NCI-H345 treated with DMSO at 0.1 percent for 48 hours (cell line): ENCODE data around the gene LRRC1.

Experiments used
- DNase-seq: peaks from one replicate; lab custom pipeline; 2025; ENCODE audit not compliant: unreplicated experiment; lab: John Stamatoyannopoulos, UW

LRRC1 gene

DNA sequence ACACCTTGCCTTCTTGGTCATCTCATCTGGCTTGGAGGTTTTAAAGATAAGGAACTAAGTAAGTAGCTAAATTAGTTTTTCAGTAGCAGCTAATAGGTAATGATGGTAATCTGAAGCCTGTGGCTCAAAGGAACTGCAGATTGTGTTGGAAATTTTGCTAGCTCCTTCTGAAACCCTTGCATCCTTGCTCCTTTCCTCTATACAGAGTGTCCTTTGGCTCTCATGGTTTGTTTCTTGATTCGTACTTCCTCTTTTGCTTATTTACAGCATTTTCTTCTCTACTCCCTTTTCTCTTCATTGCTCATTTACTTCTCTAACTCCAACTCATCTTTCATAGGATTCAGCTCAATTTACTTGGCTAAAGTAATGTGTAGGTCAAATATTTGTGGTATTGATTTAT is 19.0 kb downstream of the LRRC1 start:
- no peak for DNase-seq

DNA sequence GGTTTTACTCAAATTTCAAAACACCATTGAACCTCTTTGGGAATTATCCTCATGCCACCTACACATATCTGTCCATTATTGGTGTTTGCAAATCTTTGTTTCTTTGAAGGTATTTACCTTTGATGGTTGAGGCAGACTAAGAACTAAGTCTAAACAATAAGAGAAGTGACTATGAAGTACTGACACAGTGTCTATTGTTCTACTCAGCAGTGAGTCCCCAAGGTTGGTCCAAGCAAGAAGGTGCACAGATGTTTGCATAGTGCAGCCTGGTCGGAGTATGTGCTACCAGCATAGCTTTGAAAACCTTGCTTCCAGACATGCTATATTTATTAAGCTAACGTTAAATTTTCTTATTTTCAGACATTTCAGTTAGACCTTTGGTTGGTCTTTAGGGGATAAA is 19.5 kb downstream of the LRRC1 start:
- no peak for DNase-seq

DNA sequence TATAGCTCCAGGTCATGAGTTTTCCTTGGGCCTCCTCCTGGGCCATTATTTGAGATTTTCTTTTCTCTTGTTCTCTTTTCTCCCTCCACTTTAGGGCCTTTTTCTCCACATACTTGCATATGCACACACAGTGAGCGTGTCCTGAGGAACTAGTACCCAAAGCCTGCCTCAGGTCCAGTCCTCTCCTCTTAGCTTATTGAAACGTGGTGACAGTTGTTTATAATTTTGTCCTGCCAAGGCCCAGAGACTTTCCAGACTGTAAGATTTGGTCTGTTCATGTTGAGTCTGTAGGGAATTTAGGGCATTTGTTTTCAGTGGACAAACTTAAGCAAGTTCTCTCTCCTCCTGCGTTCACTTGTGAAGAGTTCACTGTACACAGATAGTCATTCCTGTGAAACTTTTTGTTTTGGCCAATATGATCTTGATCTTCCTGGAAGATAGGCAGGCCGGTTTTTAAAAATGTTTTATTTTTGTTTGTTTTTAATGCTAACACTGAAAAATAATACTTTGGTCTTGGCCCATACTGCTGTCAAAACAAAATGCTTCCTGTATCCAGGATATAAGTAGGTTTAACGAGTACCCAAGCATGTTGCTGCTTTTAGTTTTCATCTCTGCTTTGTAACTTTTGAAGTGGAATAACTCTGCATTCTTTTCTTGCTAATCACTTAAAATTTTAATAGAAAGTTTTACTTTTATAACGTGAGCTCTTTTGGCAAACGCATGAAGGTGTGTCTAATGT is 20.7 kb downstream of the LRRC1 start:
- DNase-seq = no peak

DNA sequence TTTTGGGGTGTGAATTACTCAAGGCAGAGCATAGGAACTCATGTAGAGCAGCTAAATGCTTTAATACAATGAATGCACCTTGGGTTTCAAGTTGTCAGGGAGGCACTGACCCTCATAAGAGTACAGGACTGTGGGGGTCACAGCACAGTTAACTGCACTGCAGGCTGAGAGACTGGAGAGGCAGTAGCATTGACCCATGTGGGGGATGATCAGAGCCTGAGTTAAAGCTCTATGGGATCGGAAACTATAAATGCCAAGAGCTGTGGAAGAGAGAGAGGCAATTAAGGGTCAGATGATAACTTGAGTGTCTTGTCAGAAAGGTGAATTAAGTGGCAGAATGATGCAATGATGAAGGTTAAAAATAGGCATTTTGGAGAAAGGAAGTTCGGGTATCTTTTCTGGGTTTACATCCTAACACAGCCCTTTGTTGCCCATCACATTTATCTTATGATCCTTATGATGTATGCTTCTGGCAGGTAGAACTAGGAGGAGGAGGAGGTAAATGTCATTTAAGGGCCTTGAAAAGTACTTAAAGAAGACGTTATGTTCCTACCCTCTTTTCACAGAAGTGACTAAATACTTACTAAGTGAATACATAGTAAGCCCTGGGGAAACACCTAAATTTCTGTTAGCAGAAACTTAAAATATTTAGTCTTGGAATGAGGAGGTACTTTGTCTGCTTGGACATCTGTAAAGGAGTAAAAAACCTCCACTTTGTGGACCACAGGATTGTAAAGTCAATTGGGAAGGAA is 24.2 kb downstream of the LRRC1 start:
- no peak for DNase-seq

DNA sequence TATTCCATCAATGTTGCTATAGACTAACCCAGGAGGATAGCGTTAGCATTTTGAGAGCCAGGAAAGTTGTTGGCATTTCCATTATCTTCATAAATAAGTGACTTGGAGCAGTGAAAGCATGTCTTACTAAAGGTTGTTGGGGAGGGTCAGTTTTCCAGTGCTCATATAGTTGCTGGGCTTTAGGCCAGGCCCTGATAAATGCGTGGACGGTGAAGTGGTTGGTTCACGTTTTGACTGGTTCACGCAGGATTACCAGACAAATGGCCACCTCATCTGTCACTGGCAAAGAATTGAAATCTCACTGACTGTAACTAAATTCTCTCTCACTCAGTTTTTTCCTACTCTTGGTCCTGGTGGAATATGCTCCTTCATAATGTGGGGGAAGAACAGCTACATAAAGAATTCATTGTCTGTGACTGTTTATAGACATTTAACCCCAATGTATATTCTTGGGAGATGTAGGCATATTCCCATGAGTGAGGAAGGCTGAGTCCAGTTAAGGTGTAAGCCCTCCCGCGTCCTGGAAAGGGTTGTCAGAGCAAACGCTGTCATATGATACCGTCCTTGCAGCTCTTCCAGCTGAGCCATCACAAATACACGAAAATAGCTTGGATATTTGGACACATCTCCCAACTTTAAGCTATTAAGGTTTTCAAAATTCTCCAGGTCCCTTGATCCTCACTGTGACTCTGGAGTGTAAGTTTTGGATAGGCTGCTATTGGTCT is 27.8 kb downstream of the LRRC1 start:
- DNase-seq = no peak

DNA sequence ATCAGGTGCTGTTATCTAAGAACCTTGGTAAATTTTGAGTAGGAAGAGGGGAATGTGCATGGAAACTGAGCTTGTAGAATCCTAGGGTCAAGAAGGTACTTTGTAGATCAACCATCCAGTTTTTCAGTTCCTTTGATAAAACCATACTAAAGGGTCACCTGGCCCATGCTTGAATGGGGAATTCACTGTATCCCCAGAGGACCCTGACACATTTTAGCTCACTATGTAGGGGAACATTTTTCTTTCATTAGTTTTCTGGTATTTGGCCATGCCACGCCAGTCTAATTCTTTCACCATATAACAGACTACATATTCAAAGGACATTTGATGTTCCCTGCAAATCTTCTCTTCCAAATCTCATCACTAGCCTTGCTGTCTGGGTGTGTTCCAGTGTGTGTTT is 29.9 kb downstream of the LRRC1 start:
- no peak for DNase-seq

DNA sequence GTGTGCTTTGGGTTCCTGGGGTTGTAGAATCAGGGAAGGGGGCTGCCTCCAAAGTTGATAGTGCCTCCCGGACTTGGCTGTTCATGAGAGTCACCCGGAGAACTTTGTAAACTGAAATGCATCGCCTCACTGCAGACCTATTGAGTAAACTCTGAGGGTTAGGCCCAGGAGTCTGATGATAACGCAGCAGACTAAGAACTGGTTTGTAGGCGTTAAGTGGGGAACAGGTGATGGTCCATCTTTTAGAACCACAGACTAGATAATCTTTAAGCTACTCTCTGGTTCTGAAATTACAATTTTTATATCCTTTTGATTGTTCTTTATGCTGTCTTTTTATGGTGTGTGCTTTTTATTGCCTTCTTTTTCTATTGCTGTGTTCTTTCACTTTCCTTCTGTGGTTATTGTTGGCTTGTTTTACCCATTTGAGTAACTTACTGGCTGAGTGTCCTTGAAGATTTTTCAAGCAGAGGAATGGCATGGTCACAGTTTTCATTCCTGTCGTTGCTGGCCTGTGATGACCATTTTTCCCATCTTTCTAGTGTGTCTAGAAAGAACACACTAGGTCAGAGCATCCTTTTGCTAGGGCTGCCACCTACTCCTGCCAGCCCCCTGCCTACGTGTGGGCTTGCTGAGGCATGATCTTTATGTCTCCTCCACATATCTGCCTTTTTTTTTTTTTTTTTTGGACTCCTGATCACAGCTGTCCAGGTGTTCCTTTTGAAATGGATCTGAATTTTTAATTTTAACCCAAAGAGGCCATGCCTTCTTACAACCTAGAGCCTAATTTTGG is 30.9 kb downstream of the LRRC1 start:
- no peak for DNase-seq

DNA sequence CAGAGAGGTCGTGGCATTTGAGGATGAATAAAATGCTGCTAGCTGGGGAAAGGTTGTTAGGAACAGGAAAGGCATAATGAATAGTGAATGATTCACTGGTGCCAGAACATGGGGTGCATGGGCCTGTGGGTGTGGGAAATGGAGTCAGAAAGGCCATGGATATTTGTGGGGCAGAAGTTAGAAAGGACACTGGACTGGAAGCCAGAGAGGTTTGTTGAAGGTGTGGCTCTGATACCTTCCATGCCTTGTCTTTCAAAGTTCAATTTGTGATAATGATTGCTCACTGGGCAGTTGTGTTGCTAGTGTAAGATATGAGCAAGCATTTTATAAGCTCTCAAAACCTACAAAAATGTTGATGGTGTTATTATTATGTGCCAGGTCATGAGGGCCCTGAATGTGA is 32.7 kb downstream of the LRRC1 start:
- DNase-seq = no peak

DNA sequence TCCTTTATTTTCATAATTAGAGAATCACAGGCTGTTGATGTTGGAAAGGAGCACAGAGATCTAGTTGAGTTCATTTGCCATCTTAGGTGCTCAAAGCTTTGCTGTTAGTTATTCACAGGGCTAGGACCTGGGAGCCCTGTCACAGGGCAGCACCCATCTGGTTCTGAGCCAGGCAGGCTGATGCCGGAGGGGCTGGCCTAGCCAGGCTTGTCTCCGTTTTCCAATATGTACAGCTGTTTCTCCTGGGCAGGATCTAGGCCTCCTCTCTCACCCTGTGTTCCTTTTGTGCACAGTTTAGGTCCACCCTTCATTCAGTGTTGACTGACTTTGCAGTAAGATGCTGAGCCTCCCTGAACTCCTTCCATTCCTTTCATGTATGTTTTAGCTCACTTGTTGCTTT is 33.4 kb downstream of the LRRC1 start:
- DNase-seq = no peak

DNA sequence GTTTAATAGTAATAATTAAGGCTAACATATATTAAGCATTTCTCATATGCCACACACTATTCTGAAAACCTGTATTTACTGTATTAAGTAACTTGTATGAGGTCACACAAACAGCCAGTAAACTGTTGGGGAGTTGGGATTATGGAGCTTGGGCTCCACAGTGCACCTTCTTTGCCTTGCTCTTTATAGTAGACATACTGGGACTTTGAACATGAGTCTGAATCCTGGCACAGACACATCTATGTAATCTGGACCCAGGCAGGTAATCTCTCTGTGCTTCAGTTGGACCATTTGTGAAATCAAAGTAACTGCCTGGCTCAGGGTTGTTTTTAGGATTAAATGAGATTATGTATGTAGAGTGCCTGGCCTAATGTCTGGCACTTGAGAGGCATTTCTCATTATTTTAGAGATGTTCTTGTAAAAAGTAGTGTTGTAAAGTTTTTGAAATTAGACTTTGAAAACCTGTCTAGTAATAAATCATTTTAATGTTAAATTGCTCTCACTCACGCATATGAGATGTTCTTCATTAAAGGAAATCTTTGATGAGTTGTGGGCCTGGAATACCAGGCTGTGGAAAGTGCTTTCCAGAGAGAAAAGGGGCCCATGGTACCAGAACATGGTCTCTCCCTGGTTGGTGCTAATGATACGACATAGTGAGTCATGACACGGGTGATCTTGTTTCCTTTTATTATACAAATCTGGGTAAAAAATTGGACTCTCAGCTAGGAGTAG is 34.3 kb downstream of the LRRC1 start:
- DNase-seq = no peak

DNA sequence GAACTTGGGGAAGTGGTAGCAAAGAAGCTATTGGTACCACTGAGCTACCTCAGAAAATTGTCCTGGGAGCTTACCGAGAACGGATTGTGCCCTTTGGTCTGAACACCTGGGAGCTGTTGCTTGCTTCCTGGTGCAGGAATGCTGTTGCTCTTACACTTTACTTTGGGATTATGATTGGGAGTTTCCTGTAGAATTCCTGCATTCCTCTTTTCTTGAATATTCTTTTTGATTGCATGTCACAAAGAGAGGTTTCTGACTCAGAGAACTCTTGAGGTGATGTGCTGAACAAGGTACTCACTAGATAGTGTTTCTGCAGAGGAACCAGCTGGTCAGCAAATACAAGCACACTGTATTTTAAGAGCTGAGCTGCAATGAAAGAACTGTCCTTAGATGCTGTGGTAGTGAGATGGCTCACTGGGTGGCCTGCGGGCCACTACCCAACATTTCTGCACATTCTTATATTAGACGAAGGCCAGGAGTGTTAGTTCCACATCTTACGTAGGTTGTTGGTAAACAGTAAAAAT is 35.0 kb downstream of the LRRC1 start:
- DNase-seq = no peak

DNA sequence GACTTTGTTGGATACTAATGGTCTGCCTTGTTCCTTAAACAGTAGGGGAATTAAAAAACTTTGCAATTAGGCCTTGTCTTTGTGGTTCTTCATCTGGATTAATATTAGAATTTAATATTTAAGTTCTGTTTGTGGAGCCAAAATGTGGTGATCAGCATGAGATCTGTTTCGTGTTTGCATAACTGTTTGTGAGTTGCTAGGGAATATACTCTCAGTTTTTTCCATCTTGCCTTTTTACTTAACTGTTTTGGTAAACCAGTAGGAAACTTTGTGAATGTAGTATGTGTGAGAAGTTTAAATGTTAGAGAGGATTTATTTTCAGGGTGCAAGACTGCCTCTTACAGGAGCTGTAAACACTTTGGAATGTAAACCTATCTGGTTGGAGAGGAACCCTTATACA is 35.6 kb downstream of the LRRC1 start:
- DNase-seq = no peak

DNA sequence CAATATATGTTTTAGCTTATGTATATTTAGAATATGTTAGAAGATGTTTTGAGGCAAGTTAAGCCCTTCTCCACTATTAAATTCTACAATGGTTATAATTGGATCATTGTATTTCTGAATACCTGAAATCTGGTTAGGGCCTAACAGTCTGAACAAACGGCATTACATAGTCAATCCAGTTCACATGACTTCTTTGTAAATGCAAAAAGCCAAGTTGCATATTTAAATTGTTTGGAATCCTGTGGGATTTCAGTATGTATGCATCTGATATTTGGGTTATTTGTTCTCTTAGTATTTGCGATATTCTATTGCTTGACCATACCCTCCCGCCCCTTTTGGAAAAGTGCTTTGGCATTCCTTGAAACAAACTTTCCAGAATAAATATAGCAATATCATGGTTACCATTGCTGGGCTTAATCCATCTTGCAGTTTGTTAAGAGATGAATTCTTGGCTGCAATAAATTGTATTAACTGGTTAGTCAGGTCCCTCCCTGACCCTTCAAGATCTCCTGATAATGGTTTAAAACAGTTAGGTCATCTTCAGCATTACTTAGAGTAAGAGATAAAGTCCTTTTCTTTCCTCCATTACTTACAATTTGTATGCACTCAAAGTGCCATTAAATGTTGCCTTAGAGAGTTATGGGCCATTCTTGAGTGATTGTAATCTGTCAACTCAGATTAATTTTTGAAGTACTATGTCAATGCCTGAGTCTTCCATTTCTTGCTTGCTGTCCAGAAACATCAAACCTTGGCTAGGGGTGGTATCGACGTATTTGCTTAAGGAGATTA is 36.5 kb downstream of the LRRC1 start:
- DNase-seq = no peak

DNA sequence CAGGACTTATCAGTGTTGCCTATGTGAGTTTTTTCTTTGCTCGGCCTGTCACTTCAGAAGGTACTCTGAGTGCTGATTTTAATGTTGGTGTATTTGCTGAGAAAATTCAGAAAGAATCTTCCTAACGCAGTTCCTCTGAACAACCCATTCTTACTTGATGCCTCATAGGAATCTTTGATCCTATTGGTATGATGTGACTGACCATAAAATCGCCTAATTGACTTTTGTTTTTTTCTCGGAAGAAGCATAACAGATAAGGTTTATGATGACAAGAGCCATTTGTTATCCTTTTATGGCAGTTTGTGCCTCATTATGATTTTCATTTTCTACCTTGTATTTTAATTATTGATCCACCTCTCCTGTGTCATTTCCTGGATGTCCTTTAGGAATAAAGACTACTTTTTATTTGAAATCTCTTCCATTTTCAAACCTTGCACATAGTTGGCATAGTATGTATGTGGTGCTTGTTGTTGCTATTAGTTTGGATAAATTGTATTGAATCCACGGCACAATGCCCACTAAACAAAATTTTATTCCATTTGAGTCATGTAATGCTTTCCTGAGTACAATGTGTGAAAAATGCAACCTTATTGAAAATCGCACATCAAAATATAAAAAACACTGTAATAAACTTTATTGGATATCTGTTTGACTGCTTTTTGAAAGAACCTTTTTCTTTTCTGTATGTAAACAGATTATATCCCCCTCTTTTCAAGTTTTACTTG is 37.3 kb downstream of the LRRC1 start:
- DNase-seq = no peak

DNA sequence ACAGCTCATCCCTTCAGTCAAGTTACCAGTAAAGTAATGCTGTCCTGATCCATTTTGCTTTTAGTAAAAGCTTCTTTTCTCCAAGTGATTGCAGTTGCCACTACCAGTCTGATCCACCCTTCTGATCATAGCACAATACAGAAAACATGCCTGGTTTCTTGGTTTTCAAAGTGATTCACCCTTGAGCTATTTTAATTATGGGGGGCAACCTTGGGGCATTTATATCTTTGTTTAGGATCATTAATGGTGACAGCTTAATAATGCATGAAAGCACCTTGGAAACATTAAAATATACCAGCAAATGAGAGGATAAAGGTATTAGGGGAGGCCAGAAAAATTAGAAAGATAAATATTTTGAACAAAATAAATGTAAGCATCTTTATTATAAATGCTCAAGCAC is 38.4 kb downstream of the LRRC1 start:
- no peak for DNase-seq

DNA sequence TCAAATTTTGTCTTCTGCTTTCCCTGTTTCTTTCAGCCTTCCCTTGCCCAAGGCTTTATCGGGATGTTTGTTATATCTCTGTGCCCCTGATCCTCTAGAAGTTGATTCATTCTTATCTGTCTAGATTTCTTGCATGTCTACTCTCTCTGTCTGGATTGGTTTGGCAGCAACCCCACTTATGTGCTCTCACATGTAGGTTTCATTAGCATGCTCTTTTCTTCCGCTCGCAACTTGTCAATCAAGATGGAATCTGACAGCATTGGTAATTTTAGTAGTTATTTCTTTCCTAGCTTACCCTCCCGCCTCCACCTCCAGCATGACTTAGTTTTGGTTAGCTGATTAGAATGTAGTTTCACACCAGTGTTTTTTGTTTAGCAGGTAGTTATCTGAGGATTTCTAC is 39.3 kb downstream of the LRRC1 start:
- DNase-seq = no peak

DNA sequence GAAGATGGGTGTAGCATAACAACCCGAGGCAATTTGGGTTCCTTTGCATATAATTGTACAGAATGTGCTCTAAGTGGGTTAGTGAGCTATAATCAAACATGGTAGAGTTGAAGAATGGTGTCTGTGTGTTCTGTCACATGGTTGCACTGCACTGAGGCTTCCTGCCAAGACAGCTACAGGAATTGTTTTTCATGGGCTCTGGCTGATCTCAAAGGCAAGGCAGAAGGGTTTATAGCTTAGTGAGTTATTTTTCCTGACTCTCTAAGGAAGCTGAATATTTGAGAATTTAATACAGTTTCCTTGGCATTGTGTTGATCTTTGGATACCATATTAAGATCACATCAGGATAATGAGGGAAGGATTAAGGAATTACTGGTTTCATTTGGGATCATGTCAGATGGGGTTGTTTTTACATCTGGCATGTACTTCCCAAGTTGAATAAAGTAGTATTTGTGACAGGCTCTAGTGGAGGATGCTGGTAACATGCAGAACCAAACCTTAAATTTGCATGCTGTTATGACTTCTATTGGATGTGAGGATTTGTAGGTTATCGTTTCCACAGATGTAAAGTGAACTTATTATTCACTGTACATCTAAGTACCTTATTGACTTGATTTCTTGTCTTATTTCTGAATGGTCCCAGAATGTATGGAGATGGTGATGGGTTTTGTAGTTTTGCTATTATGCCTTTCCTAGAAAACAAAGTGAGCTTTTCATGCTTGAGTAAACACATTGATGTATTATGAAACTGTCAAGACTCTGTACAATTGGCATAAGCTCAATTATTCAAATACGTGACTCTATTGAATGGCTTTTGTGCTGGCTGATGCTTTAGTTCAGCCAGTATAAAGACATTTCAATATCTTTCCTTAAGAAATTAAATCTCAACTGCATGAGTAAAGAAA is 43.3 kb downstream of the LRRC1 start:
- DNase-seq = peak; percentile 8

DNA sequence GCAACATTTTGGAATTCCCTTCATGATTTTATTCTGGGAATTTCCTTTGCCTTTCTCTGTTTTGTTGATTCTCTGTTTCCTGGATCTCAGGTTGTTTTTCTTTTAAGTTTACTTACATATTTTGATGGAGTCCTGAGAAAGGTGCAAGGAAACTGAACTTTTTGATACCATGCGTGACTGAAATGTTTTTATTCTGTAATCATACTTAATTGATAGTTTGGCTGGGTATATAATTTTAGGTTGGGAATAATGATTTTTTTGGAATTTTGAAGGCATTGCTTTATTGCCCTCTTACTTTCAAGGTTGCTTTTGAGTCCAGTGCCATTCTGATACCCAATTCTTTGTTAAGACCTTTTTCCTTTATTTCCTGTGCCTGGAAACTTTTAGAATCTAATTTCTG is 45.2 kb downstream of the LRRC1 start:
- no peak for DNase-seq
